PC-3 (cell line): Measurements from ENCODE around the gene TRIM5. TPM values are rescaled to one million over a fixed set of nuclear protein-coding genes. Genes with fewer than 3 reads are reported as not detected.

Experiments
- ATAC-seq: fragments of 200-7000 bp; cut with Tn5 transposase; 2 replicates; pipeline ENCODE4 v1.9.1; 2020; ENCODE audit warnings: mild to moderate bottlenecking, moderate library complexity
- Bru-seq: library from RNA; stranded (reverse); fragments of 400-500 nt; gene quantifications from one replicate; lab custom pipeline; 2021; lab: Mats Ljungman, UMichigan
- BruChase-seq, 2 experiments: library from RNA; stranded (reverse); fragments of 400-500 nt; gene quantifications; one replicate each; lab custom pipeline; 2021; lab: Mats Ljungman, UMichigan
- BruUV-seq: library from RNA; stranded (reverse); fragments of 400-500 nt; replicated peaks from 2 replicates; lab custom pipeline; 2021; lab: Mats Ljungman, UMichigan
- CTCF ChIA-PET: fragments of 300-600 bp; sonication (Branson Sonifier 250); formaldehyde crosslinking; loops from one replicate; lab custom pipeline; 2022; ENCODE audit warnings: antibody characterized with exemption; lab: Charles Lee
- POLR2A ChIA-PET: fragments of 300-600 bp; sonication (Branson Sonifier 250); formaldehyde crosslinking; loops from one replicate; lab custom pipeline; 2022; ENCODE audit warnings: antibody characterized with exemption; ENCODE audit not compliant: unreplicated experiment; lab: Charles Lee
- DNase-seq: peaks from one replicate; pipeline ENCODE4 v3.0.0-alpha.2; 2015
- H2AFZ ChIP-seq: fragments of 300-600 bp; sonication (generic); 2 replicates; pipeline ENCODE4 v1.6.0; 2016; ENCODE audit warnings: antibody characterized with exemption, low read length
- H3F3A ChIP-seq: fragments of 300-600 bp; sonication (generic); one replicate; pipeline ENCODE4 v1.6.0; 2017; ENCODE audit warnings: antibody characterized with exemption, low read length, control low read depth, mild to moderate bottlenecking; ENCODE audit not compliant: unreplicated experiment
- H3K27ac ChIP-seq: fragments of 300-600 bp; sonication (generic); 2 replicates; pipeline ENCODE4 v1.5.1; 2016; ENCODE audit warnings: mild to moderate bottlenecking, low read length
- H3K27me3 ChIP-seq: fragments of 300-600 bp; sonication (generic); 2 replicates; pipeline ENCODE4 v1.6.1; 2016; ENCODE audit warnings: low read length, mixed read lengths
- H3K36me3 ChIP-seq: fragments of 300-600 bp; sonication (generic); 2 replicates; pipeline ENCODE4 v1.6.1; 2016; ENCODE audit warnings: low read depth, mixed run types, low read length, mixed read lengths
- H3K4me1 ChIP-seq: fragments of 300-600 bp; sonication (generic); 2 replicates; pipeline ENCODE4 v1.5.1; 2016; ENCODE audit warnings: low read length; ENCODE audit not compliant: insufficient read depth
- H3K4me2 ChIP-seq: fragments of 300-600 bp; sonication (generic); 2 replicates; pipeline ENCODE4 v1.6.0; 2016; ENCODE audit warnings: low read length
- H3K4me3 ChIP-seq: fragments of 300-600 bp; sonication (generic); 2 replicates; pipeline ENCODE4 v1.5.1; 2016; ENCODE audit warnings: mild to moderate bottlenecking, low read length, mixed read lengths
- H3K79me2 ChIP-seq: fragments of 300-600 bp; sonication (generic); 2 replicates; pipeline ENCODE4 v1.6.1; 2017; ENCODE audit warnings: low read length, mixed read lengths
- H3K9ac ChIP-seq: fragments of 300-600 bp; sonication (generic); 2 replicates; pipeline ENCODE4 v1.6.0; 2016; ENCODE audit warnings: mild to moderate bottlenecking, low read length
- H3K9me2 ChIP-seq: fragments of 300-600 bp; sonication (generic); replicated peaks from 2 replicates; pipeline ENCODE4 v1.6.1; 2016; ENCODE audit warnings: mixed run types, low read length, mixed read lengths
- H3K9me3 ChIP-seq: fragments of 300-600 bp; sonication (generic); 2 replicates; pipeline ENCODE4 v1.6.1; 2016; ENCODE audit warnings: low read length, mixed read lengths
- H4K20me1 ChIP-seq: fragments of 300-600 bp; sonication (generic); 2 replicates; pipeline ENCODE4 v1.6.1; 2016; ENCODE audit warnings: low read length, mixed read lengths
- EZH2 ChIP-seq: fragments of 300-600 bp; sonication (generic); IDR thresholded peaks from one replicate; pipeline ENCODE4 v1.6.1; 2017; ENCODE audit warnings: antibody characterized with exemption, mild to moderate bottlenecking, low read length; ENCODE audit not compliant: unreplicated experiment
- EZH2phosphoT487 ChIP-seq: fragments of 300-600 bp; sonication (generic); IDR thresholded peaks from 2 replicates; pipeline ENCODE4 v1.6.1; 2018; ENCODE audit warnings: mild to moderate bottlenecking, antibody characterized with exemption, low read length, borderline replicate concordance
- intact Hi-C: fragments of 100-400 bp; cut with micrococcal nuclease; formaldehyde crosslinking; loops from 2 replicates; pipeline ENCODE4 v1.9.0; 2023
- long read RNA-seq: library from polyadenylated mRNA; unstranded; transcript quantifications from one replicate; pipeline ENCODE4 v2.0.0, GENCODE V29; 2021; ENCODE audit not compliant: unreplicated experiment
- total RNA-seq: library from RNA; depleted of rRNA; stranded (reverse); fragments of >200 nt; gene quantifications from 2 replicates; pipeline ENCODE4 v1.2.3, GENCODE V29; 2014; rRNA removed
- TF ChIP-seq, protein P1 (sequence below): fragments of 300-600 bp; sonication (generic); conservative IDR thresholded peaks from 2 replicates; pipeline ENCODE4 v1.5.1; 2017; ENCODE audit warnings: antibody characterized with exemption, low read depth, mild to moderate bottlenecking, low read length

Gene TRIM5, protein sequence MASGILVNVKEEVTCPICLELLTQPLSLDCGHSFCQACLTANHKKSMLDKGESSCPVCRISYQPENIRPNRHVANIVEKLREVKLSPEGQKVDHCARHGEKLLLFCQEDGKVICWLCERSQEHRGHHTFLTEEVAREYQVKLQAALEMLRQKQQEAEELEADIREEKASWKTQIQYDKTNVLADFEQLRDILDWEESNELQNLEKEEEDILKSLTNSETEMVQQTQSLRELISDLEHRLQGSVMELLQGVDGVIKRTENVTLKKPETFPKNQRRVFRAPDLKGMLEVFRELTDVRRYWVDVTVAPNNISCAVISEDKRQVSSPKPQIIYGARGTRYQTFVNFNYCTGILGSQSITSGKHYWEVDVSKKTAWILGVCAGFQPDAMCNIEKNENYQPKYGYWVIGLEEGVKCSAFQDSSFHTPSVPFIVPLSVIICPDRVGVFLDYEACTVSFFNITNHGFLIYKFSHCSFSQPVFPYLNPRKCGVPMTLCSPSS
- total RNA-seq (16.1 and 18.6 TPM in 2 replicates), Bru-seq, nascent RNA (percentile 37 among the genes with signal in this experiment), BruChase-seq, experiment 1, labeled RNA remaining after a 6-hour chase (percentile 47 among the genes with signal in this experiment), BruChase-seq, experiment 2, labeled RNA remaining after a 2-hour chase (percentile 43 among the genes with signal in this experiment)
- long read RNA-seq, transcript TRIM5-202 (8 exons, 2,991 nt) = major isoform, 24 of 118 reads
- long read RNA-seq, partial matches to known transcripts = 9 of 118 reads
- long read RNA-seq, other reads (novel, unspliced or antisense) = 83 of 118 reads

DNA sequence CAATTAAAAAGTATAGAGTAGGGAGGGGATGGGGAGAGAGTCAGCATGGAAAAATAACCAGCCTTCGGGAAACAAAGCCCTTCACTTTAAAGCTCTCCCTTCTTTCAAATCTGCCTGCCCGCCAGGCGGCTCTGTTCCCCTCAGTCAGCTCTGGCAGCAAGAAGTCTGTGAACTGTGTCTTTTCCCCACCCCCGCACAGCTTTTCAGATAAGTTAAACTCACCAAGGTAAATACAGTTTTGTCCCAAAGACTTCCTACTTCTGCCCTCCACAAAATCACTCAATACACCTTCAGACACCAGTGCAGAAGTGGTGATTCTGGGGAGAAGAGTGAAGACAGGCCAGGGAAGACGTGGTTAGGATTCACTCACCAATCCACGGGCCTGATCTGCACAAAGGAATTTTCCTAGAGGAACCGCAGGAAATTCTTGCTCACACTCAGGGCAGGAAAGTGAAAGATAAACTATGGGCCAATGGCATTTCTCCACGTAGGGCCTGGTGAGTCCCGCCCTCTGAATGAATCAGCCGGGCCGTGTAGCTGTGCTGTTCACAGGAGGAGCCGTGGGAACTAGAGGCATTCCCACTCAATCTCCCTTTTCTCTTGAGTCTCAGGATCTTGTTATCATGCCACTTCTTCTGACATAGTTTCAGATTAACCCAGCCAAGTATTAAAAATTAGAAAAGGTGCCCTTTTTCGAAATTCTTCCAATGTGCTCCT is at the start of gene TRIM5:
TRIM5 (minus strand) TSS at position 429 of the 717 bp plus-strand sequence. CDS start 4,897 bp downstream, outside the sequence.
- Histone ChIP-seq H3K4me1 (peaks cover 9% of the 10 kb centered on the region), H3K27ac (peak within 1 kb of the TSS; percentile 93), H3K36me3 (no peaks in the 10 kb centered on the region), H2AFZ (peak within 1 kb of the TSS; percentile 86), H3K9me3 (no peaks in the 10 kb centered on the region), H3K4me3 (peak within 1 kb of the TSS; percentile 75), H3K4me2 (peak within 1 kb of the TSS; percentile 93), H3K9ac (peak within 1 kb of the TSS; percentile 72), H3K27me3 (no peaks in the 10 kb centered on the region), H3F3A (no peaks in the 10 kb centered on the region), H3K79me2 (peaks cover 12% of the 10 kb centered on the region), H4K20me1 (no peaks in the 10 kb centered on the region), H3K9me2 (no peaks in the 10 kb centered on the region)
- ATAC-seq (peak; percentile 97), DNase-seq (peak; percentile 95)
- POLR2A ChIA-PET = interaction anchor here (0.6 to 0.7 kb wide), 5 partner anchors 64 to 455 kb away, joined by 3 to 5 read pairs (median 3); no protein-coding TSS in a partner anchor
- BruUV-seq = no TSS peak
- CTCF ChIA-PET = interaction anchor here (0.6 to 1.0 kb wide), 3 partner anchors 85 to 88 kb away, joined by 3 read pairs; no protein-coding TSS in a partner anchor
- no peak for TF ChIP-seq EZH2
- TF ChIP-seq, protein P1, sequence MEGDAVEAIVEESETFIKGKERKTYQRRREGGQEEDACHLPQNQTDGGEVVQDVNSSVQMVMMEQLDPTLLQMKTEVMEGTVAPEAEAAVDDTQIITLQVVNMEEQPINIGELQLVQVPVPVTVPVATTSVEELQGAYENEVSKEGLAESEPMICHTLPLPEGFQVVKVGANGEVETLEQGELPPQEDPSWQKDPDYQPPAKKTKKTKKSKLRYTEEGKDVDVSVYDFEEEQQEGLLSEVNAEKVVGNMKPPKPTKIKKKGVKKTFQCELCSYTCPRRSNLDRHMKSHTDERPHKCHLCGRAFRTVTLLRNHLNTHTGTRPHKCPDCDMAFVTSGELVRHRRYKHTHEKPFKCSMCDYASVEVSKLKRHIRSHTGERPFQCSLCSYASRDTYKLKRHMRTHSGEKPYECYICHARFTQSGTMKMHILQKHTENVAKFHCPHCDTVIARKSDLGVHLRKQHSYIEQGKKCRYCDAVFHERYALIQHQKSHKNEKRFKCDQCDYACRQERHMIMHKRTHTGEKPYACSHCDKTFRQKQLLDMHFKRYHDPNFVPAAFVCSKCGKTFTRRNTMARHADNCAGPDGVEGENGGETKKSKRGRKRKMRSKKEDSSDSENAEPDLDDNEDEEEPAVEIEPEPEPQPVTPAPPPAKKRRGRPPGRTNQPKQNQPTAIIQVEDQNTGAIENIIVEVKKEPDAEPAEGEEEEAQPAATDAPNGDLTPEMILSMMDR = peak; percentile 69
- TF ChIP-seq EZH2phosphoT487 = no peak
- intact Hi-C loops = loop anchor here (1.0 to 2.0 kb wide), 4 partner anchors 64 to 124 kb away; partner anchors contain the start of genes OR52N2 and TRIM6

DNA sequence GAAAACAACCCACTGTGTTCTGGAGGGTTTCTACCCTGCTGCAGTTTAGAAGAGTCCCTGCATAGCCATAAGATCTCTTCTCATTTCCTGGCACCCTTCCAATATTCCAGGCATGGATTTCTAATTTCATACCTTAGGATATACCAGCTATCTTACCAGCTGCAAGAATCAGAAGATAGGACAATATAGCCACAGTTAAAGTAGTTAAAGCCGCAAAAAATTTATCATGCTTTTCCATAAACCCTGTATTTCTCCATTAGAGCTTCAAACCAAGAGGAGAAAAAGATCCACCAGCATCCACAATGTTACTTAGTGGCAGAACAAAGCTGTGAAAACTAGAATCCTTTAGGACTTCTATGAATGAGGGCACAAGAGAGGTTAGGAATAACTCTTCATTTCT is 42.8 kb upstream of the TRIM5 start:
- H2AFZ ChIP-seq = no peak overlapping the region

More for the DNA sequence above, 42.8 kb upstream of the TRIM5 start:
- Histone ChIP-seq H4K20me1 (no peaks in the 10 kb centered on the region), H3K27ac (no peak overlapping the region), H3K27me3 (peaks cover 48% of the 10 kb centered on the region), H3K36me3 (no peaks in the 10 kb centered on the region), H3K4me3 (no peak overlapping the region), H3K4me2 (no peak overlapping the region), H3K9ac (no peak overlapping the region), H3K79me2 (no peaks in the 10 kb centered on the region), H3K9me3 (no peaks in the 10 kb centered on the region), H3F3A (no peaks in the 10 kb centered on the region), H3K4me1 (no peaks in the 10 kb centered on the region), H3K9me2 (no peaks in the 10 kb centered on the region)
- ChIA-PET CTCF (no interaction called here), POLR2A (no interaction called here)
- DNase-seq (no peak), ATAC-seq (no peak)
- TF ChIP-seq EZH2 (no peak), EZH2phosphoT487 (no peak)
- TF ChIP-seq, protein P1 = no peak
- intact Hi-C loops = no loop called here
- no TSS peak for BruUV-seq
